H1 (cell line): ENCODE data around the gene IST1. TPM values are rescaled to one million over a fixed set of nuclear protein-coding genes. Genes with fewer than 3 reads are reported as not detected.

Experiments used
- CTCF ChIA-PET: fragments of 300-600 bp; sonication (Branson Sonifier 250); formaldehyde crosslinking; loops from one replicate; lab custom pipeline; 2021; ENCODE audit not compliant: partially characterized antibody; lab: Charles Lee
- POLR2A ChIA-PET: fragments of 300-600 bp; sonication (Branson Sonifier 250); formaldehyde crosslinking; loops from one replicate; lab custom pipeline; 2021; ENCODE audit warnings: inconsistent platforms; ENCODE audit not compliant: partially characterized antibody; lab: Charles Lee
- DNase-seq, 2 experiments: peaks; one replicate each; pipeline versions ENCODE4 v3.0.0 to v3.0.0-alpha.2; 2010 to 2022; ENCODE audit warnings: low spot score in 2 of 2, low read depth in 1 of 2, mixed read lengths in 1 of 2
- FAIRE-seq: peaks from 2 replicates; lab custom pipeline; 2011; peaks lifted over from hg19 to GRCh38; lab: Jason Lieb, UNC
- H2AFZ ChIP-seq: 2 replicates; pipeline ENCODE4 v1.8.1; 2012; ENCODE audit warnings: low read length, inconsistent platforms
- H2AK5ac ChIP-seq: 2 replicates; pipeline ENCODE4 v1.6.1; 2013; ENCODE audit warnings: low read depth, low read length
- H2BK120ac ChIP-seq: replicated peaks from 2 replicates; pipeline ENCODE3; 2013; ENCODE audit warnings: low read depth, low read length, inconsistent platforms
- H2BK12ac ChIP-seq: 2 replicates; pipeline ENCODE4 v1.6.1; 2013; ENCODE audit warnings: low read depth, low read length
- H2BK15ac ChIP-seq: 2 replicates; pipeline ENCODE4 v1.6.1; 2013; ENCODE audit warnings: low read length
- H2BK20ac ChIP-seq: 2 replicates; pipeline ENCODE4 v1.6.1; 2013; ENCODE audit warnings: low read length
- H2BK5ac ChIP-seq: 2 replicates; pipeline ENCODE4 v1.6.1; 2013; ENCODE audit warnings: low read depth, low read length
- H3K14ac ChIP-seq: 2 replicates; pipeline ENCODE4 v1.6.1; 2013; ENCODE audit warnings: inconsistent platforms; ENCODE audit not compliant: insufficient read length
- H3K18ac ChIP-seq: 2 replicates; pipeline ENCODE4 v1.6.1; 2013; ENCODE audit warnings: low read length; ENCODE audit errors: extremely low read depth
- H3K23ac ChIP-seq: 2 replicates; pipeline ENCODE4 v1.6.1; 2013; ENCODE audit warnings: inconsistent platforms; ENCODE audit not compliant: insufficient read length
- H3K23me2 ChIP-seq: 2 replicates; pipeline ENCODE4 v1.6.1; 2013; ENCODE audit warnings: low read depth, low read length
- H3K27ac ChIP-seq: 2 replicates; pipeline ENCODE4 v1.6.1; 2011; ENCODE audit warnings: low read depth, low read length, inconsistent platforms
- H3K27me3 ChIP-seq, 4 experiments: replicated peaks in 1 of 4; 1 replicate in 1 of 4; 2 replicates in 3 of 4; pipeline versions ENCODE4 v1.6.1 to v1.8.1; 2011 to 2013; ENCODE audit warnings: low read length in 3 of 4, mild to moderate bottlenecking in 3 of 4, inconsistent platforms in 2 of 4, mixed read lengths in 2 of 4, moderate library complexity in 1 of 4; ENCODE audit not compliant: control insufficient read depth in 3 of 4, insufficient read depth in 3 of 4; ENCODE audit errors: extremely low read depth in 1 of 4
- H3K36me3 ChIP-seq, 4 experiments: 2 replicates each; pipeline versions ENCODE4 v1.6.1 to v1.8.1; 2011 to 2013; ENCODE audit warnings: mild to moderate bottlenecking in 4 of 4, low read length in 3 of 4, moderate library complexity in 2 of 4, control low read depth in 1 of 4, inconsistent platforms in 1 of 4; ENCODE audit not compliant: insufficient read depth in 4 of 4, control insufficient read depth in 2 of 4
- H3K4ac ChIP-seq: replicated peaks from 2 replicates; pipeline ENCODE3; 2013; ENCODE audit warnings: low read length, low read depth, mixed read lengths, inconsistent platforms; ENCODE audit not compliant: insufficient read length
- H3K4me1 ChIP-seq, 4 experiments: replicated peaks in 1 of 4; 1 replicate in 1 of 4; 2 replicates in 3 of 4; pipeline versions ENCODE4 v1.6.1 to v1.8.1; 2011 to 2013; ENCODE audit warnings: low read length in 3 of 4, inconsistent platforms in 2 of 4, mixed read lengths in 1 of 4; ENCODE audit not compliant: insufficient read depth in 4 of 4, control insufficient read depth in 3 of 4
- H3K4me2 ChIP-seq, 2 experiments: 2 replicates each; pipeline versions ENCODE4 v1.6.1 to v1.8.1; 2011 to 2013; ENCODE audit warnings: low read depth in 2 of 2, low read length in 2 of 2, control low read depth in 1 of 2, inconsistent platforms in 1 of 2, mild to moderate bottlenecking in 1 of 2; ENCODE audit not compliant: insufficient read depth in 1 of 2
- H3K4me3 ChIP-seq, 4 experiments: fragments of 200-600, 300-600 bp in 1 of 4; sonication (generic), shearing (Covaris generic), sonication (Bioruptor Twin) in 1 of 4; 2 replicates each; pipeline versions ENCODE4 v1.5.1 to v1.8.1; 2011 to 2016; ENCODE audit warnings: low read length in 4 of 4, low read depth in 3 of 4, control low read depth in 2 of 4, inconsistent platforms in 2 of 4, mild to moderate bottlenecking in 2 of 4, mixed read lengths in 1 of 4, moderate library complexity in 1 of 4; ENCODE audit not compliant: insufficient read depth in 2 of 4; ENCODE audit errors: extremely low read depth in 1 of 4
- H3K56ac ChIP-seq: replicated peaks from 2 replicates; pipeline ENCODE3; 2013; ENCODE audit warnings: low read depth, mild to moderate bottlenecking, mixed read lengths, low read length, inconsistent platforms; ENCODE audit not compliant: insufficient read length
- H3K79me1 ChIP-seq: 2 replicates; pipeline ENCODE4 v1.6.1; 2013; ENCODE audit warnings: low read depth, low read length, control low read depth
- H3K79me2 ChIP-seq, 2 experiments: 2 replicates each; pipeline versions ENCODE4 v1.6.1 to v1.8.1; 2012 to 2013; ENCODE audit warnings: low read length in 2 of 2, mild to moderate bottlenecking in 2 of 2, inconsistent platforms in 1 of 2; ENCODE audit not compliant: insufficient read depth in 2 of 2, control insufficient read depth in 1 of 2
- H3K9ac ChIP-seq, 4 experiments: replicated peaks in 1 of 4; 1 replicate in 1 of 4; 2 replicates in 3 of 4; pipeline versions ENCODE4 v1.6.1 to v1.8.1; 2011 to 2013; ENCODE audit warnings: low read depth in 3 of 4, low read length in 3 of 4, control low read depth in 2 of 4, mild to moderate bottlenecking in 2 of 4, moderate library complexity in 2 of 4, inconsistent platforms in 1 of 4; ENCODE audit errors: extremely low read depth in 1 of 4
- H3K9me3 ChIP-seq, 2 experiments: 2 replicates each; pipeline versions ENCODE4 v1.6.1 to v1.8.1; 2012 to 2013; ENCODE audit warnings: mild to moderate bottlenecking in 2 of 2, moderate library complexity in 2 of 2, control low read depth in 1 of 2, inconsistent platforms in 1 of 2, low read depth in 1 of 2, low read length in 1 of 2, mixed read lengths in 1 of 2; ENCODE audit not compliant: insufficient read depth in 2 of 2
- H4K20me1 ChIP-seq, 2 experiments: replicated peaks in 1 of 2; 2 replicates each; pipeline versions ENCODE3 to v1.8.1; 2011 to 2013; ENCODE audit warnings: inconsistent platforms in 2 of 2, low read length in 2 of 2, mild to moderate bottlenecking in 1 of 2; ENCODE audit not compliant: insufficient read depth in 2 of 2, control insufficient read depth in 1 of 2
- H4K5ac ChIP-seq: 2 replicates; pipeline ENCODE4 v1.6.1; 2013; ENCODE audit warnings: low read length, low read depth, mixed read lengths, inconsistent platforms; ENCODE audit not compliant: insufficient read length
- H4K8ac ChIP-seq: 2 replicates; pipeline ENCODE4 v1.8.0; 2013; ENCODE audit warnings: mild to moderate bottlenecking, moderate library complexity, low read length, inconsistent platforms; ENCODE audit not compliant: insufficient read depth; ENCODE audit errors: extremely low read depth
- H4K91ac ChIP-seq: replicated peaks from 2 replicates; pipeline ENCODE3; 2013; ENCODE audit warnings: low read length, mixed read lengths, inconsistent platforms; ENCODE audit not compliant: insufficient read length
- CBX8 ChIP-seq: fragments of 300-800, 300-1000 bp; sonication (generic); IDR thresholded peaks from 2 replicates; pipeline ENCODE4 v1.7.1; 2016; ENCODE audit warnings: low read depth, low read length, borderline replicate concordance
- EGR1 ChIP-seq: IDR thresholded peaks from 2 replicates; pipeline ENCODE4 v1.6.1; 2011; ENCODE audit warnings: low read depth, low read length, borderline replicate concordance
- WGBS, 2 experiments: shearing (Covaris generic) in 1 of 2; methylation state at CpG; one replicate each; pipeline versions ENCODE4 v1.1.6 to v1.1.7; 2013 to 2015; ENCODE audit warnings: low lambda C conversion rate in 2 of 2, mixed read lengths in 2 of 2, inconsistent platforms in 1 of 2, low coverage in 1 of 2, missing lambda C conversion rate in 1 of 2; ENCODE audit not compliant: insufficient replicate concordance in 2 of 2, insufficient coverage in 1 of 2, insufficient read length in 1 of 2; ENCODE audit errors: extremely low coverage in 1 of 2, missing lambda C conversion rate in 1 of 2; 5-methylcytosine and 5-hydroxymethylcytosine counted together
- polyA plus RNA-seq, 7 experiments: library from polyadenylated mRNA; depleted of rRNA in 3 of 7; stranded (reverse) in 5 of 7; unstranded in 2 of 7; fragments of >200 nt in 5 of 7; fragments of 200-250 nt in 2 of 7; gene quantifications; 1 replicate in 5 of 7; 2 replicates in 1 of 7; 4 replicates in 1 of 7; pipeline versions ENCODE4 v1.2.1 to v1.2.3, GENCODE V29; 2011 to 2013; ENCODE audit warnings: missing spikeins in 2 of 7, mixed read lengths in 2 of 7
- total RNA-seq: library from RNA; stranded (reverse); fragmentation: NEBNext Ultra II Directional; extraction: Animal tissue kit (Norgen Biotek cat#: 25700); gene quantifications from 2 replicates; pipeline ENCODE4 v1.2.1, GENCODE V29; 2021

IST1 gene
- total and polyA plus RNA-seq, 2 of the 8 experiments (the other 6 are each of a cell fraction or from before 2014, with no cell fraction given) = 190 to 248 TPM

GRCh38 chr16:71915350-71915749, 20.0 kb downstream of the IST1 start:
- no peak for DNase-seq
- peaks cover 12 to 24% of the 10 kb centered on the region in 2 experiments for H4K20me1 ChIP-seq
- peaks cover 15 to 61% (median 29%) of the 10 kb centered on the region in 4 experiments; a peak in 7 of 8 replicates for H3K36me3 ChIP-seq

More at GRCh38 chr16:71915350-71915749, 20.0 kb downstream of the IST1 start:
- Histone ChIP-seq H4K8ac (no peak overlapping the region), H3K9ac (no peak overlapping the region), H2BK20ac (no peak overlapping the region), H3K4me1 (peaks cover 0 to 2% (median 0%) of the 10 kb centered on the region in 4 experiments; a peak in 3 of 7 replicates), H3K56ac (no peak overlapping the region), H2BK120ac (no peak overlapping the region), H3K23ac (no peak overlapping the region), H3K14ac (no peak overlapping the region), H2AFZ (no peak overlapping the region), H2BK5ac (no peak overlapping the region), H3K9me3 (no peaks in the 10 kb centered on the region), H2AK5ac (no peak overlapping the region), H3K79me1 (peaks cover 3% of the 10 kb centered on the region), H3K4me3 (no peak overlapping the region), H3K27ac (no peak overlapping the region), H3K23me2 (no peaks in the 10 kb centered on the region), H2BK12ac (no peak overlapping the region), H3K27me3 (no peaks in the 10 kb centered on the region), H4K91ac (no peak overlapping the region), H3K4me2 (no peak overlapping the region), H3K18ac (no peak overlapping the region), H3K4ac (no peak overlapping the region), H2BK15ac (no peak overlapping the region), H4K5ac (no peak overlapping the region), H3K79me2 (peaks cover 40 to 100% of the 10 kb centered on the region in 2 experiments)
- ChIA-PET CTCF (interaction anchor here (1.0 kb wide), 1 partner anchor 40 kb away, joined by 3 read pairs; no protein-coding TSS in a partner anchor), POLR2A (interaction anchor here (0.6 to 2.1 kb wide), 4 partner anchors 19 to 35 kb away, joined by 3 to 9 read pairs (median 4); partner anchors contain the start of gene IST1)
- TF ChIP-seq CBX8 (no peak), EGR1 (no peak)
- no peak for FAIRE-seq
- 93% methylated on average over 2 of the region's 2 CpGs; no CpG with 5 or more reads in 1 of the 2 experiments for WGBS, 2 experiments
